GM21786 (cell line): Measurements from ENCODE around the gene PKD2L1.

Source experiments
- ATAC-seq: cut with Tn5 transposase; IDR thresholded peaks from one replicate; pipeline ENCODE4 v1.9.1; 2021; ENCODE audit not compliant: unreplicated experiment

Gene PKD2L1

GRCh38 chr10:100356067-100357017 lies 26.3 kb upstream of the PKD2L1 start:
- no peak for ATAC-seq

- no peak for ATAC-seq
These were observed 25.1 kb upstream of the PKD2L1 start for GRCh38 chr10:100355086-100355485.

- ATAC-seq, result no peak
These were observed 23.9 kb upstream of the PKD2L1 start for GRCh38 chr10:100353770-100354485.

- ATAC-seq, result no peak
These were observed 21.0 kb upstream of the PKD2L1 start for GRCh38 chr10:100350914-100351485.

GRCh38 chr10:100349672-100350071 lies 19.6 kb upstream of the PKD2L1 start:
- no peak for ATAC-seq

- no peak for ATAC-seq
These were observed 19.1 kb upstream of the PKD2L1 start for GRCh38 chr10:100349087-100349486.

- ATAC-seq, result no peak
These were observed 18.4 kb upstream of the PKD2L1 start for GRCh38 chr10:100348389-100348927.

GRCh38 chr10:100347568-100348195 lies 17.7 kb upstream of the PKD2L1 start:
- no peak for ATAC-seq

GRCh38 chr10:100346765-100347567 lies 16.9 kb upstream of the PKD2L1 start, which contains the start of gene SCD:
TSS of gene SCD (plus strand) at chr10:100347233. CDS start at chr10:100347505, 272 bp downstream.
- peak; percentile 85 for ATAC-seq

- ATAC-seq, result peak; percentile 51
These were observed 16.3 kb upstream of the PKD2L1 start for GRCh38 chr10:100346351-100346764.

GRCh38 chr10:100345570-100346330 lies 15.7 kb upstream of the PKD2L1 start:
- ATAC-seq, result no peak

GRCh38 chr10:100344241-100344788 lies 14.3 kb upstream of the PKD2L1 start:
- ATAC-seq, result no peak

GRCh38 chr10:100342627-100342972 lies 12.6 kb upstream of the PKD2L1 start:
- no peak for ATAC-seq

GRCh38 chr10:100341953-100342626 lies 12.1 kb upstream of the PKD2L1 start:
- peak; percentile 26 for ATAC-seq

- ATAC-seq, result no peak
These were observed 11.2 kb upstream of the PKD2L1 start for GRCh38 chr10:100340948-100341847.

GRCh38 chr10:100339236-100339635 lies 9.2 kb upstream of the PKD2L1 start:
- peak; percentile 64 for ATAC-seq

GRCh38 chr10:100338434-100339036 lies 8.5 kb upstream of the PKD2L1 start:
- ATAC-seq, result no peak
